Skeletal muscle tissue (tissue), 4 donors: Measurements from ENCODE around the gene GLT1D1. TPM values are rescaled to one million over a fixed set of nuclear protein-coding genes. Genes with fewer than 3 reads are reported as not detected.

Experiments
- H3K27ac ChIP-seq: one replicate; pipeline ENCODE4 v1.7.0; 2013; ENCODE audit warnings: mild to moderate bottlenecking, low read depth, low read length, inconsistent platforms
- H3K27me3 ChIP-seq, 3 donors: one replicate each; pipeline ENCODE4 v1.7.0; 2013; ENCODE audit warnings: low read length in 3 of 3; ENCODE audit not compliant: control insufficient read depth in 3 of 3, insufficient read depth in 3 of 3
- H3K36me3 ChIP-seq, 3 donors: one replicate each; pipeline ENCODE4 v1.7.0; 2013; ENCODE audit warnings: low read length in 3 of 3; ENCODE audit not compliant: control insufficient read depth in 3 of 3, insufficient read depth in 3 of 3
- H3K4me1 ChIP-seq, 3 donors: one replicate each; pipeline ENCODE4 v1.7.0; 2013; ENCODE audit warnings: low read length in 3 of 3, mild to moderate bottlenecking in 3 of 3; ENCODE audit not compliant: control insufficient read depth in 3 of 3, insufficient read depth in 3 of 3
- H3K4me3 ChIP-seq, 3 donors: one replicate each; pipeline ENCODE4 v1.7.0; 2013; ENCODE audit warnings: low read length in 3 of 3
- H3K9ac ChIP-seq, 3 donors: one replicate each; pipeline ENCODE4 v1.7.0; 2013; ENCODE audit warnings: low read length in 3 of 3, mild to moderate bottlenecking in 3 of 3, moderate library complexity in 2 of 3, low read depth in 1 of 3
- H3K9me3 ChIP-seq, 3 donors: one replicate each; pipeline ENCODE4 v1.7.0; 2013; ENCODE audit warnings: low read length in 3 of 3; ENCODE audit not compliant: control insufficient read depth in 3 of 3
- total RNA-seq: library from RNA; depleted of rRNA; stranded (reverse); fragments of >200 nt; gene quantifications from one replicate; pipeline ENCODE4 v1.2.3, GENCODE V29; 2014
- donor health status: Osteomylitis.

The GLT1D1 gene
- total RNA-seq, 1 donor from 2014 or later: 0.52 TPM

- Histone ChIP-seq H3K27ac (no peak overlapping the region), H3K4me3 (no peak overlapping the region), H3K36me3 (no peaks in the 10 kb centered on the region), H3K9me3 (no peaks in the 10 kb centered on the region), H3K27me3 (peaks cover 17 to 24% (median 19%) of the 10 kb centered on the region in 3 donors), H3K4me1 (peaks cover 0 to 4% (median 3%) of the 10 kb centered on the region in 3 donors), H3K9ac (no peak overlapping the region)
Observed at GRCh38 chr12:128852026-128852698, 1.1 kb upstream of the GLT1D1 start.

- Histone ChIP-seq H3K27me3 (peaks cover 17 to 24% (median 19%) of the 10 kb centered on the region in 3 donors), H3K9me3 (no peaks in the 10 kb centered on the region), H3K9ac (peak overlapping the region in 2 of 3 donors; percentile 38 to 60), H3K27ac (no peak overlapping the region), H3K36me3 (no peaks in the 10 kb centered on the region), H3K4me3 (peak overlapping the region; percentile 38 to 54 (median 54)), H3K4me1 (peaks cover 0 to 4% (median 3%) of the 10 kb centered on the region in 3 donors)
Observed at GRCh38 chr12:128853600-128854197, 421 bp downstream of the GLT1D1 start.

- Histone ChIP-seq H3K9ac (no peak overlapping the region), H3K36me3 (no peaks in the 10 kb centered on the region), H3K27ac (no peak overlapping the region), H3K4me1 (peaks cover 0 to 4% (median 3%) of the 10 kb centered on the region in 3 donors), H3K27me3 (peaks cover 17 to 24% (median 19%) of the 10 kb centered on the region in 3 donors), H3K9me3 (no peaks in the 10 kb centered on the region), H3K4me3 (no peak overlapping the region)
Observed at GRCh38 chr12:128856035-128856790, 2.9 kb downstream of the GLT1D1 start.

GRCh38 chr12:128856791-128857078, 3.5 kb downstream of the GLT1D1 start:
- Histone ChIP-seq H3K27ac (no peak overlapping the region), H3K4me3 (no peak overlapping the region), H3K4me1 (peaks cover 0 to 4% (median 3%) of the 10 kb centered on the region in 3 donors), H3K9me3 (no peaks in the 10 kb centered on the region), H3K27me3 (peaks cover 17 to 24% (median 19%) of the 10 kb centered on the region in 3 donors), H3K36me3 (no peaks in the 10 kb centered on the region), H3K9ac (no peak overlapping the region)

GRCh38 chr12:128857133-128857763, 4.0 kb downstream of the GLT1D1 start:
- Histone ChIP-seq H3K36me3 (no peaks in the 10 kb centered on the region), H3K27ac (no peak overlapping the region), H3K9ac (no peak overlapping the region), H3K9me3 (no peaks in the 10 kb centered on the region), H3K4me1 (peaks cover 0 to 4% (median 3%) of the 10 kb centered on the region in 3 donors), H3K4me3 (no peak overlapping the region), H3K27me3 (peaks cover 17 to 23% (median 19%) of the 10 kb centered on the region in 3 donors)

GRCh38 chr12:128859311-128859710, 6.0 kb downstream of the GLT1D1 start:
- Histone ChIP-seq H3K9me3 (no peaks in the 10 kb centered on the region), H3K36me3 (no peaks in the 10 kb centered on the region), H3K27ac (no peak overlapping the region), H3K4me1 (no peaks in the 10 kb centered on the region), H3K27me3 (peaks cover 5 to 6% (median 5%) of the 10 kb centered on the region in 3 donors), H3K9ac (no peak overlapping the region), H3K4me3 (no peak overlapping the region)

GRCh38 chr12:128861226-128862016, 8.1 kb downstream of the GLT1D1 start:
- H3K27me3 ChIP-seq: no peaks in the 10 kb centered on the region
- no peak overlapping the region for H3K9ac ChIP-seq
- H3K27ac ChIP-seq: no peak overlapping the region
- no peak overlapping the region for H3K4me3 ChIP-seq
- no peaks in the 10 kb centered on the region for H3K36me3 ChIP-seq
- no peaks in the 10 kb centered on the region for H3K4me1 ChIP-seq
- H3K9me3 ChIP-seq: no peaks in the 10 kb centered on the region

- Histone ChIP-seq H3K4me1 (no peaks in the 10 kb centered on the region), H3K36me3 (no peaks in the 10 kb centered on the region), H3K27ac (no peak overlapping the region), H3K4me3 (no peak overlapping the region), H3K9ac (no peak overlapping the region), H3K9me3 (no peaks in the 10 kb centered on the region), H3K27me3 (no peaks in the 10 kb centered on the region)
Observed at GRCh38 chr12:128863957-128864356, 10.7 kb downstream of the GLT1D1 start.

GRCh38 chr12:128864516-128865186, 11.4 kb downstream of the GLT1D1 start:
- H3K27ac ChIP-seq: no peak overlapping the region

More at GRCh38 chr12:128864516-128865186, 11.4 kb downstream of the GLT1D1 start:
- H3K36me3 ChIP-seq: no peaks in the 10 kb centered on the region
- no peak overlapping the region for H3K4me3 ChIP-seq
- no peaks in the 10 kb centered on the region for H3K9me3 ChIP-seq
- no peaks in the 10 kb centered on the region for H3K4me1 ChIP-seq
- H3K27me3 ChIP-seq: no peaks in the 10 kb centered on the region
- H3K9ac ChIP-seq: no peak overlapping the region
